Measurements from ENCODE around the gene SLC22A1. TPM values are rescaled to one million over a fixed set of nuclear protein-coding genes. Genes with fewer than 3 reads are reported as not detected.

Gene SLC22A1
- total and polyA plus RNA-seq, 2 experiments from 2014 or later, result 0.10 to 0.65 TPM

GRCh38 chr6:160142115-160142715 is 20.6 kb downstream of the SLC22A1 start:
- Histone ChIP-seq H3K79me2 (replicated peaks; ENCODE audit: insufficient read depth) (no peaks in the 10 kb centered on the region), H3K36me3 (ENCODE audit: insufficient read depth) (no peaks in the 10 kb centered on the region), H2AFZ (no peak overlapping the region), H3K9me2 (ENCODE audit: insufficient read depth) (no peaks in the 10 kb centered on the region), H3K4me2 (no peak overlapping the region), H3F3A (replicated peaks; ENCODE audit: low read depth) (no peaks in the 10 kb centered on the region), H4K20me1 (replicated peaks; ENCODE audit: insufficient read depth) (no peaks in the 10 kb centered on the region), H3K27ac (ENCODE audit: low read depth) (no peak overlapping the region), H3K4me3 (no peak overlapping the region), H3K27me3 (ENCODE audit: insufficient read depth) (no peaks in the 10 kb centered on the region), H3K4me1 (ENCODE audit: insufficient read depth) (no peaks in the 10 kb centered on the region)
- Mint-ChIP-seq H3K27ac (no peak overlapping the region), H3K4me3 (no peak overlapping the region), H3K27me3 (ENCODE audit: insufficient read depth, low read depth, poor library complexity) (peaks cover 6% of the 10 kb centered on the region), H3K36me3 (ENCODE audit: low read depth) (no peaks in the 10 kb centered on the region), H3K4me1 (peaks cover 20% of the 10 kb centered on the region), H3K9me3 (no peaks in the 10 kb centered on the region; the same call in 2 of the 3 replicates)
- DNase-seq (ENCODE audit: low spot score) (no peak), ATAC-seq (no peak)
- no peak for TF ChIP-seq POLR2AphosphoS5 (IDR thresholded peaks at IDR 0.05; ENCODE audit: low read depth)
- no peak for TF ChIP-seq ETS1 (IDR thresholded peaks at IDR 0.05)
- TF ChIP-seq STAT1 (IDR thresholded peaks at IDR 0.05; ENCODE audit: unreplicated experiment), result no peak
- no peak for TF ChIP-seq CREB1 (CRISPR knock-in tag; IDR thresholded peaks at IDR 0.05; ENCODE audit: low read depth)
- TF ChIP-seq ZNF462 (CRISPR knock-in tag; IDR thresholded peaks at IDR 0.05), result no peak
- no peak for TF ChIP-seq CTCF (conservative IDR thresholded peaks at IDR 0.05; ENCODE audit: low read depth in 2 of 2)
- TF ChIP-seq EZH2 (IDR thresholded peaks at IDR 0.05; ENCODE audit: low read depth, unreplicated experiment), result no peak
- TF ChIP-seq ZNF114 (CRISPR knock-in tag; IDR thresholded peaks at IDR 0.05), result no peak
- no peak for TF ChIP-seq JUNB (IDR thresholded peaks at IDR 0.05; ENCODE audit: unreplicated experiment)
- no peak for TF ChIP-seq NANOG (IDR thresholded peaks at IDR 0.05; ENCODE audit: borderline replicate concordance)
- TF ChIP-seq ZNF331 (CRISPR knock-in tag; IDR thresholded peaks at IDR 0.05; ENCODE audit: low read depth), result no peak
- no peak for TF ChIP-seq REST (IDR thresholded peaks at IDR 0.05; ENCODE audit: unreplicated experiment)
- TF ChIP-seq EZH2phosphoT487 (IDR thresholded peaks at IDR 0.05; ENCODE audit: unreplicated experiment), result no peak

Data from GM23338 (cell line).